Activated CD4-positive, CD25-positive, alpha-beta regulatory T cell treated with anti-CD3 and anti-CD28 coated beads, Interleukin-2, amount 50 U/mL, for 16 hours (primary cell): ENCODE data around the gene DAB2IP.

ENCODE experiments used
- DNase-seq: peaks from one replicate; pipeline ENCODE4 v3.0.0-alpha.2; 2020; ENCODE audit warnings: low read depth, low spot score

The DAB2IP gene

GRCh38 chr9:121684381-121685145 is 33.1 kb downstream of the DAB2IP start:
- no peak for DNase-seq

DNA sequence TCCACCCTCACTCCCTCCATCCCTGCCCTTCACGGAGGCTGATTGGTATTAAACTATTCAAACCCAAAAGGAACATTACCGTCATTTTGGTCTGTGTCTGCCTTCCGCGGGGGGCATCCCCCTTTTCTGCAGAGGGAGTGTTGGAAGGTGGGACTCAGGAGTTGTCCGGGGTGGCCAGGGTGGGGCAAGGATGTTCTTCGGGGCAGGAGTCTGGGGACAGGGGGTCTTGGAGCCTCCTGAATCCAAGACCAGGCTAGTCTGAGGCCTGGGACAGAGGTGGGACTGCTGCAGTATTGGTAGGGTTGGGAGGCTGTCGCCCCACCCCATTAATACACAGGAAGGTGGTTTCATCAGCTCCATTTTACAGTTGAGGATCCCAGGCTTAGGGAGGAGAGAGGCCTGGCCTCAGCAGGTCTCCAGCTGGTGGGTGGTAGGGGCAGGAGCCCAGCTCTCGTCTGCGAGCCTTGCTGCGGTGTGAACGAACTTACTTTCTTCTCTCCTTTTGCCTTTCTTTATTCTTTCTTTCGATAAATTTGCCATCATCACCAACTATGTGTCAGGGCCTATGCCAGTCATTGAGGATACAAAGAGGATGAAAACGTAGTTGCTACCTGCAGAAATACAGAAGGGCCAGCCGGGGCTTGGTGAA is 33.8 kb downstream of the DAB2IP start:
- no peak for DNase-seq

DNA sequence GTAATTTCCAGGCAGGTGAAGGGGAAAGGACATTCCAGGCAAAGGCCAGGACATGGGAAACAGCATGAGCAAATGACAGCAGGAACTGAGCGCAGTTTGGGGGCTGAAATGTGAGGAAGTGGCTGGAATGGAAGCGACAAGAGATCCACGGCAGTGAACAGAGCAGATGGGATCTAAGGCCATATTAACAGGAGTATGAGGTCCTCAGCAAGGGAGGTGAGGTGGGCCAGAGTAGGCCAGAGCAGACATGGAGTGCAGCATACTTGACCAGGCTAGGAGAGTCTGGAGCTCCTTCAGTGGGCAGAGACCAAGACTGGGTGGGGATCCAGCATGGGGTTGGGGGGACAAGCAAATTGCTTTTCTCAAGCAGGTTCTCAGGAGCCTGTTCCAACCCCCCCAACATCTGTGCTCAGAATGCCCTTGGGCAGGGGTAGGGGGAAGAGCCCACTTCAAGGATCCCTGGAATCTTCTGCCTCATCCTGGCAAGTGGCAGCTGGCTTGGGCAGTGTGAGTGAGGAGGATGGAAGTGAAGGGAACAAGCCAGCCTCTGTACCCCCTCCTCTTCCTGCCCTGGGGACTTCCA is 34.5 kb downstream of the DAB2IP start:
- no peak for DNase-seq

- DNase-seq, result no peak
These were observed 35.6 kb downstream of the DAB2IP start for GRCh38 chr9:121686930-121687541.

- no peak for DNase-seq
These were observed 36.8 kb downstream of the DAB2IP start for GRCh38 chr9:121688146-121688680.

GRCh38 chr9:121688681-121689080 is 37.2 kb downstream of the DAB2IP start:
- DNase-seq, result no peak

- no peak for DNase-seq
These were observed 38.2 kb downstream of the DAB2IP start for GRCh38 chr9:121689461-121690157.

- DNase-seq, result no peak
These were observed 38.9 kb downstream of the DAB2IP start for GRCh38 chr9:121690316-121690715.

DNA sequence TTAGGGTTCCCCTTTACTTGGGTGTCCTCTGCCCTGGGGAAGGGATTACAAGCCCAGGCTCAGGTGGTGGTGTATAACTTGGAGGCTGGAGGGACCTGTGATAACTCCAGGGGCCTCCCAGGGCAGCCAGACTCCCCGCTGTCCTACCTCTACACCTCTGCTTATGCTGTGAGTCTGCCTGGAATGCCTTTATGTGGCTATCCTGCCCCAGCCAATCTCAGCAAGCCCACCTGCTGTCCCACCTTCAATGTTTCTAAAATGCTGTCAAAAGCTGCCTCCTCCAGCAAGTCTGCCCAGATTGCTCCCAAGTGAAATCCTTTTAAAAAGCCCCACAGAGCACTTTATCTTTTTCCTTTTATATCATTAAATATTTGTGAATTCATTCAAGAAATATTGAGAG is 39.3 kb downstream of the DAB2IP start:
- DNase-seq, result no peak

- no peak for DNase-seq
These were observed 40.5 kb downstream of the DAB2IP start for GRCh38 chr9:121691890-121692289.

- no peak for DNase-seq
These were observed 41.4 kb downstream of the DAB2IP start for GRCh38 chr9:121692606-121693387.

GRCh38 chr9:121693388-121693670 is 41.9 kb downstream of the DAB2IP start:
- DNase-seq, result no peak

DNA sequence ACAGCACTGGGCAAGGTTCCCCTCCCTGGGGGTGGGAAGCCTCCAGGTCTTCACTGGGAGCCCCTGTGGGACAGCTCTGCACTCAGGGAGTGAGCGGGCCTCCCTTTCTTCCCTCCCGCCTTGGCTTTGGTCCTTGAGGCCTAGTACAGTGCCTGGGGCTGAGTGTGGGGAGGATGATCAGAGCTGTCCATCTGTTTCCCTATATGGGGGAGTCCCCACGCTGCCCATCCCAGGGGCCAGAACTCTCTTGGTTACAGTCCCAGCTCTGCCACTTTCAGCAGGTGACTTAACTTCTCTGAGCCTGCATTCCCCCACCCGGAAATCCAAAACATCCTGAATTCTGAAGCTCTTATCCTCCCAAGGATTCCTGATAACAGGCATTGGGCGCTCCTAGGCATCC is 42.6 kb downstream of the DAB2IP start:
- DNase-seq, result no peak

- no peak for DNase-seq
These were observed 43.2 kb downstream of the DAB2IP start for GRCh38 chr9:121694600-121694999.

DNA sequence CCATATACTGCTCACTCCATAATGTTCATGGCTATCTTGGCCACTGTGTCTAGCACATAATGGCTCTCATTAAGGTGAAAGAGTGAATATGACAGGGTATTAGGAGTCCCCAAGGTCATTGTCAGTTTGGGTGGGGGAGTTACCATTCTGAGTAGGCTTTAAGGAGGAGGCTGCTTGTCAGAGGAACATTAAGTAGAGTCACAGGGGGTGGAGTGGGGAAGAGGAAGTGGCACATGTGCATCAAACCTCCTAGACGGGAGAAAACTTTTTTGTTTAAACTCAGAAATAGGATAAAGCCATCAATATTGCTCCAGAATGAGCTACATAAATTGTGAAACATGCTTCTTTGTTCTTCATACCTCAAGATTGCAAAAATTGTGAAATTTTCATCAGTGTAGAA is 45.5 kb downstream of the DAB2IP start:
- no peak for DNase-seq

- no peak for DNase-seq
These were observed 47.5 kb downstream of the DAB2IP start for GRCh38 chr9:121698627-121699570.

DNA sequence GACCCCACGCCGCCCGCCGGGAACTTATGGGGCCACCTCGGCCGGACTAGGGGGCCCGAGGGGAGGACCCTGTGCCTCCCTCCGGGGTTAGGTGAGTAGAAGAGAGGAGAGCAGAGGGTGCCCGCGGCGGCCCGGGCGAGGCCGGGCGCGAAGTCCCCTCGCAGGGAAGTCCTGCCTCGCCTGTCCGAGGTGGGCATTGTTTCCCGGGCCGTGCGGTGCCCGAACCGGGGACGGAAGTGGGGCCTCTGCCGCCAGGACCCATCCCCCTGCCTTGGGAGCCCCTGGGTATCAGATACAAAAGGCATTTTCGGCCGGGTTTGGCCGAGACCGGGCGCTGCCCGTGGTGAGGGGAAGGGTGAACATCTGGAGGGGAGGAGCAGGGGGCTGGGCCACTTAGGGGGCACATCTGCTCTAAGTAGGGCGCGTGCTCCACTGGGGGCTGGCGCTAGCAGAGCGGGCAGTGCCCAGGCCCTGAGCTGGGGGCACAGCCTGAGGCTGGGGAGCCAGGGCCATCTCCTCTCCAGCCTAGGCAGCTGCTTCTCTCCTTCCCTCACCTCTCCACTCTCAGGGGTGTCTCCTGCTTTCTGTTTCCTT is 48.2 kb downstream of the DAB2IP start:
- no peak for DNase-seq

GRCh38 chr9:121700165-121700831 is 48.9 kb downstream of the DAB2IP start:
- DNase-seq, result no peak

DNA sequence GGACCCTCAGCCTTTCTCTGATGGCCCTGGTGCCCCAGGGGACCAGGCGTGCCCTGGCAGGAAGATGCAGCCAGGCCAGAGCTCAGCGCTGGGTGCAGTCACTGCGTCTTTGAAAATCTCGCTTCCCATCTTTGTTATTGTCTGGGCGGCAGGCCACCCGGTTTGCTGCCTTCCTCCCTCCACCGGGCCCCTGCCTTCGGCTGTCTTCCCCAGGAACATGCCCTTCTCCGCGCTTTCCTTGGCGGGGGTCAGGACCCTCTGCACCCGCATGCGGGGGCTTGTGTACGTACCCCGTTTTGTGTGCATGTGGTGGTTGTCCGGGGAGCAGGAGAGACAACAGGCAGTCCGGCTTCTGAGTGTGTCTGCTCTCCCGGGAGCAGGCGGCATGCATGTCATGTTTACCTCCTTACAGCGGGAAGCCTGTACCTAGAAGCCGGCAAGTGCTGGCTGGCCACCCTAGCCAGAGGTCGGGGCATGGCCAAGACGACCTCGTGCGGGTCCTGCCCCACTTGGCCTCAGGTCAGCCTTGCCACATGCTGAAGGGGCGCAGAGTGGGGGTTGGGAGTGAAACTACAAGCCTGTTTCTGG is 49.5 kb downstream of the DAB2IP start:
- no peak for DNase-seq
